Mesenteric fat pad (tissue), 1 donor: ENCODE data around the gene TRIM37. TPM values are rescaled to one million over a fixed set of nuclear protein-coding genes. Genes with fewer than 3 reads are reported as not detected.

Source experiments
- DNase-seq: peaks from one replicate; pipeline ENCODE4 v3.0.0-alpha.2; 2020; ENCODE audit warnings: low spot score
- total RNA-seq: library from RNA; stranded (reverse); fragmentation: NEBNext Ultra II Directional; extraction: Animal tissue kit (Norgen Biotek cat#: 25700); gene quantifications from one replicate; pipeline ENCODE4 v1.2.1, GENCODE V29; 2021
- donor health status: DM: yes; HTN: yes; CAD: no.

TRIM37 gene
- total RNA-seq, 1 donor from 2014 or later, result 16.0 TPM

DNA sequence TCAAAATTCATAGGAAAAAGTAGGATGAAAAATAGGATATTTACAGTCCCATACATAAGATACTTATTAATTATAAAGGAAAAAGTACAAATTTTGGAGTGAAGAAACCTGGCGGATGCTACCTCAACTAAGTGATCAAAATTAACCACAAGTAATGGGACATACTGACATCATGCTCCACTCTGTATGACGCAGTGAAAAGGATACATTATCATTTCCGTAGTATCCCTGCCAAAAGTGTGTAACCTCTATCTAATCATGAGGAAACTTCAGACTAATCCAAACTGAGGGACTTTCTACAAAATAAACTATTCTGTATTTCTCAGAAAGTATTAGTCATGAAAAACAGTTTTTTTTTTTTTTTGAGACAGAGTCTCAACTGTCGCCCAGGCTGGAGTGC lies 60.5 kb downstream of the TRIM37 start:
- DNase-seq, result no peak

GRCh38 chr17:59038734-59039133 lies 67.9 kb downstream of the TRIM37 start:
- no peak for DNase-seq

- DNase-seq, result no peak
Measured at GRCh38 chr17:59037960-59038359, 68.7 kb downstream of the TRIM37 start.

- DNase-seq, result no peak
Measured at GRCh38 chr17:59030811-59031210, 75.9 kb downstream of the TRIM37 start.

- DNase-seq, result no peak
Measured at GRCh38 chr17:59028328-59028727, 78.4 kb downstream of the TRIM37 start.

GRCh38 chr17:59027750-59028149 lies 78.9 kb downstream of the TRIM37 start:
- DNase-seq, result no peak

DNA sequence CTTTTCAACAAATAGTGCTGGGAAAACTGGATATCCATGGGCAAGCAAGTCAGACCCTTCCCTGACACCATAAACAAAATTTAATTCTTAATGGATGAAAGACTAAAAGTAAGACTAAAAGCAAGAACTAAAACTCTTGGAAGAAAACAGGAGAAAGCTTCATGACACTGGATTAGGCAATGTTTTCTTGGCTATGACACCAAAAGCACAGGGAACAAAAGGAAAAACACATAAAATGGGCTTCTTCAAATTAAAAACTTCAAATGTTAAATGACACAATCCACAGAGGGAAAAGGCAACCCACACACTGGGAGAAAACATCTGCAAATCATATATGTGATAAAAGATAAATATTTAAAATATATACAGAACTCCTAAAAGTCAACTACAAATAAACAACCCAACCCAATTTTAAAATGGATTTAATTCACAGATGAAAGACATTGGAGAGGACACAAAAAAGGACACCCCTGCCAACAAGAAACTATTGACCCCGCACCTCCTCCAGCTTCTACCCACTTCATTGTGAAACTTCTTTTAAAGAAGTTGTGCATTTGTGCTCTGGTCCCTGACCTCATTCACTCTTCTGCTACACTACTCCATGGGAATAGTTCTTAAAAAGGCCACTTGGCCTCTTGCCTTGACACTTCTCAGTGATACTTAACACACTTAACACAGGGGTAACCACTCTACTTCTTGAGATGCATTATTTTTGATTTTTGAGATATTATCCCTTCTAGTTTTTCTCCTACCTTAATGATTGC lies 80.3 kb downstream of the TRIM37 start:
- no peak for DNase-seq

DNA sequence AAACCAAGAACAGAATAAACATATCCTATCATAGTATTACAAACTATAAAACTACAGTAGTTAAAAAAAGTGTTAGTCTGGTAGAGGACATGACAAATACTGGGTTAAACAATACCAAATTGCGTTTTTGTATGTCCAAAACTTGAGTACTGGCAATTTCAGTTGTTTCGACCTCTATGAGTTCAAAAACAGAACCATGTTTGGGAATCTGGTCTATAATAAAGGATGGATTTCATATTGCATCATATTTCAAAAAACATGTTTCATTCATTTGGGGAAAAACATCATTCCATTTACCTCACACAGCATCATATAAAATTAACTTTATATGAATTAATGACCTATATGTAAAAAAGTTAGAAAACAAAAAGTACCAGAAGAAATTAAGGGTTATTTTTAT lies 81.8 kb downstream of the TRIM37 start:
- DNase-seq, result no peak

- no peak for DNase-seq
Measured at GRCh38 chr17:59018019-59018418, 88.7 kb downstream of the TRIM37 start.

DNA sequence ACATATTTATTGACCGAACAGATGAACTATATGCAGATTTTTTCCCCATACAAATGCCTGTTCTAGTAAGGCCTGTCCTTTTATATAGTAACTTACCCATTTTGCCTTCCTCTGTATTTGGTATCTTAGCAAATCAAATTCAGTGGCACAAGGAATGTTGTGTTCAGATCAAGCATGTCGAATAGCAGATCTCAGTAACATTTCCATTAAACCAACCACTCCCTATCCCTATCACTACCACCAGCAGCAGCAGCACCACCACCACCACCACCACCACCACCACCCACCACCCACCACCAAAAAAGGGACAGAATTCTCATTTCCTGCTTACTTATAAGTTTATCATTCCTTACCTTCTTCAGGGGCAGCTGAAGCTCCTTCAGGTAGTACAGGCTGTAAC lies 94.7 kb downstream of the TRIM37 start:
- DNase-seq, result no peak

DNA sequence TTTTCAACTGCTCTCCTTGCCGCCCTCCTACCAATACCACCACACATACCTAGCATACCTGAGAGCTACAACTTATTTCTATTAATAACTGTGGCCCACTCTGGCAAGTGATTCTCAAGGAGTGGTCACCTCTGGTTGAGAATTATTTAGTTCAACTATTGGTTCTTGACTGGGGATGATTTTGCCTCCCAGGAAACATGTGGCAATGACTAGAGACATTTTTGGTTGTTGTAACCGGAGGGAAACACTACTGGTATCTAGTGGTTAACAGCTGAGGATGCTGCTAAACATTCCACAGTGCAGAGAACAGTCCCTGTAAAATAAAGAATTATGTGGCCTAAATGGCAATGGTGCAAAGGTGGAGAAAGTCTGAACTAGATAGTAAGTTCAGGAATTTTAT lies 96.7 kb downstream of the TRIM37 start:
- no peak for DNase-seq

DNA sequence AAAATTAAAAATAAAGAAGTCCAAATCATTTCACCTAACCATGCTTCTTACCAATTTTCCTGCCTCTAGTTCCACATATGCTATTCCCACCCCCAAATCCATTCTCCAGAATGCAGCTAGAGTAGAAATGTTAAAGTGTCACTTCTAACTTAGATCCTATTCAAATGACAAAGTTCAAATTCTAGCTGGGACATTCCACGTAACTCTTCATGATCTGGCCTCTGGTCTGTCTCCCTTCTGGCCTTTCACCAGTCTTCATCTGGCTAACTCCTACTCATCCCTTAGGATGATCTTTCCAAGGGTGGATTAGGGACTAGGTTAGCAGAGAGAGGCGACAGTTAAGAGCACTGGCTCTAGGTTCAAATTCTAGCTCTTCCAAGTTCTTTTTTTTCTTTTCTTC lies 97.9 kb downstream of the TRIM37 start:
- no peak for DNase-seq

DNA sequence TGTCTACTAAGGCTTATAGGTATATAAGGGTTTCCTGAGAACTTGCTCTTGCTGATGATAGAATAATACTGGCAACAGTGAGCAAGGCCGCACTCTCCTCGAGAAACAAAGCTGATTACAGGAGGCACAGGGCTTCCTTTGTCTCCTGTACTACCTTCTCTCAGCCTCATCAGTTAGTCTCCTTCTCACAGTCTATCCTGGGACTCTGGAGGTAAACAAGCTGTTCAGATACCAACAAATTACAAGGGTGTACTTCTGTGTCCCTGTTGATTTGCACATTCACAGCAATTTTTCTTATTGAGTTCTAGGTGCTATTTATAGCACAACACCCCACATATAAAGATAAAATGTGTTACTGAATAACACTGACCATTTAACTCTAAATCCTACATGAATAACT lies 98.7 kb downstream of the TRIM37 start:
- DNase-seq, result no peak

DNA sequence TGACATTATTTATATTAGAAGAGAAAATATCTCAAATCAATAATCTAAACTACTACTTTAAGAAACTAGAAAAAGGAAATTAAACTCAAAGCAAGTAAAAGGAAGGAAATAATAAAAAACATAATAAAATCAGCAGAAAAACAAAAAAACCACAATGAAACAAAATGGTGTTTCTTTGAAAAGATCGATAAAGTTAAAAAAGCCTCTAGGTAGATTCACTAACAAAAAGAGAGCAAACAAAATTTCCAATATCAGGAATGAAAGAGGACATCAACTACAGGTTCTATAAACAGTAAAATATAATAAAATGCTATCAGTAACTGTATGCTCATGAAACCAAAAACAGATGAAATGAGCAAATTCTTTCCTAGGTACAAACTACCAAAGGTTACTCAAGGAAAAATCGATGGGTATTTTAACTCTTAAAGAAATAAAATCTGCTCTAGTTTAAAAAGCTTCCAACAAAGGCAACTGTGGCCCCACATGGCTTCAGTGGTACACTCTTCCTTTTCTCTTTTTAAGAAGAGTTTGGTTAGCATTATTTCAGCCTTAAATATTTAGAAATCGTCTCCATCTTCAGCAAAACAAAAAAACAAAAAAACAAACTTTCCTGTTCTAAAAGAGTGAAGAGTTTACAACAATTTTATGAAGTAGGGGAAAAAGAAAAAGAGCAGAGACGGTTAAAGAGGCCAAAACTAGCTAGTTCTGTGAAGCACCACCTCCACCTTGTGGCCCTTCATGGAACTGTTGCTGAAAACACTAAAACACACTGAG lies 102.2 kb downstream of the TRIM37 start:
- DNase-seq, result no peak

DNA sequence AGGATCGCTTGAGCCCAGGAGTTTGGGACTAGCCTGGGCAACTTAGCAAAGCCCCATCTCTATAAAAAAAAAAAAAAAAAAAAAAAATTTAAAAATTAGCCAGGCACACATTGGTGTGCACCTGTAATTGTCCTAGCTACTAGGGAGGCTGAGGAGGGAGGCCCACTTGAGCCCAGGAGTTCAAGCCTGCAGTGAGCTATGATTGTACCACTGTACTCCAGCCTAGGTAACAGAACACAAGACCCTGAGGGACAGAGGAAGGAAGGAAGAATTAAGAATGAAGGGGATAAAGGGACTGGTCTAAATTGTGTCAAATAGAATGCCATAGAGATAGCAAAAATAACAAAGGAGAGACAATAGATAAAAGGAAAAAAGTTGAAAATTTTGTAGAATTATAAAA lies 102.8 kb downstream of the TRIM37 start:
- DNase-seq, result no peak

GRCh38 chr17:59002848-59003247 lies 103.8 kb downstream of the TRIM37 start:
- no peak for DNase-seq

GRCh38 chr17:59002126-59002525 lies 104.6 kb downstream of the TRIM37 start:
- DNase-seq, result no peak

- no peak for DNase-seq
Measured at GRCh38 chr17:59001158-59001814, 105.4 kb downstream of the TRIM37 start.

GRCh38 chr17:59000022-59000421 lies 106.7 kb downstream of the TRIM37 start:
- no peak for DNase-seq

DNA sequence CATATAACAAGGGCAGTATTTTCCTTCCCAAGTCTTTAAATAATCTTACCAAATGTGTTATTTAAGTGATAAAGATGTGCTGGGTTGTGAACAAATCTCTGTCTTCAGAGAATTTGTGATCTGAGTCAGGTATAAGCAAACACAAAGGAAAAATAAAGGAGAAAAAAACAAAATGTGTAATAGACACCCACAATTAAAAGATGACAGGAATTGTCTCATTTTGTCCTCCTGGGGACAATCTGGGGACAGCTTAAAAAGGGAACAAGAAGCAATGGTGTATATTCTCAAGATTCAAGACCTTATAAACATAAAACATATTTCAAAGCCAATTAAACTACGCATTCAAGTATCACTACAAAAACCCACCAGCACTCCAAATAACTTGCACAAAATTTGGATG lies 107.2 kb downstream of the TRIM37 start:
- no peak for DNase-seq

GRCh38 chr17:58998871-58999270 lies 107.8 kb downstream of the TRIM37 start:
- DNase-seq, result no peak
